Measurements from ENCODE around the gene GALNT1.
A peak's percentile ranks its signal among the peaks of the same experiment; 100 is the strongest.

GALNT1 gene

GRCh38 chr18:35721431-35722081, 140.0 kb downstream of the GALNT1 start:
- DNase-seq (ENCODE audit: low spot score) = no peak

GRCh38 chr18:35728676-35729075, 147.1 kb downstream of the GALNT1 start:
- no peak for DNase-seq (ENCODE audit: low spot score)

GRCh38 chr18:35729991-35730668, 148.6 kb downstream of the GALNT1 start:
- DNase-seq (ENCODE audit: low spot score) = no peak

GRCh38 chr18:35730691-35731370, 149.3 kb downstream of the GALNT1 start:
- peak; percentile 17 for DNase-seq (ENCODE audit: low spot score)

- no peak for DNase-seq (ENCODE audit: low spot score)
These were observed 150.2 kb downstream of the GALNT1 start for GRCh38 chr18:35731701-35732100.

- no peak for DNase-seq (ENCODE audit: low spot score)
These were observed 150.6 kb downstream of the GALNT1 start for GRCh38 chr18:35732162-35732561.

GRCh38 chr18:35732636-35733035, 151.1 kb downstream of the GALNT1 start:
- no peak for DNase-seq (ENCODE audit: low spot score)

GRCh38 chr18:35733408-35733807, 151.9 kb downstream of the GALNT1 start:
- no peak for DNase-seq (ENCODE audit: low spot score)

- no peak for DNase-seq (ENCODE audit: low spot score)
These were observed 155.2 kb downstream of the GALNT1 start for GRCh38 chr18:35736696-35737095.

GRCh38 chr18:35739778-35740177, 158.2 kb downstream of the GALNT1 start:
- no peak for DNase-seq (ENCODE audit: low spot score)

- DNase-seq (ENCODE audit: low spot score) = no peak
These were observed 159.1 kb downstream of the GALNT1 start for GRCh38 chr18:35740656-35741055.

- no peak for DNase-seq (ENCODE audit: low spot score)
These were observed 162.4 kb downstream of the GALNT1 start for GRCh38 chr18:35743916-35744315.

- no peak for DNase-seq (ENCODE audit: low spot score)
These were observed 164.3 kb downstream of the GALNT1 start for GRCh38 chr18:35745814-35746213.

GRCh38 chr18:35746826-35747339, 165.3 kb downstream of the GALNT1 start:
- DNase-seq (ENCODE audit: low spot score) = no peak

GRCh38 chr18:35747894-35748472, 166.4 kb downstream of the GALNT1 start:
- no peak for DNase-seq (ENCODE audit: low spot score)

- DNase-seq (ENCODE audit: low spot score) = no peak
These were observed 168.2 kb downstream of the GALNT1 start for GRCh38 chr18:35749701-35750100.

- no peak for DNase-seq (ENCODE audit: low spot score)
These were observed 169.4 kb downstream of the GALNT1 start for GRCh38 chr18:35750929-35751328.

GRCh38 chr18:35753306-35753910, 171.9 kb downstream of the GALNT1 start:
- no peak for DNase-seq (ENCODE audit: low spot score)

GRCh38 chr18:35754464-35754863, 172.9 kb downstream of the GALNT1 start:
- DNase-seq (ENCODE audit: low spot score) = no peak

GRCh38 chr18:35755369-35755768, 173.8 kb downstream of the GALNT1 start:
- no peak for DNase-seq (ENCODE audit: low spot score)

- DNase-seq (ENCODE audit: low spot score) = peak; percentile 83
These were observed 175.1 kb downstream of the GALNT1 start for GRCh38 chr18:35756506-35757117.
